NCI-H2171 (cell line): ENCODE measurements around the gene LSM2.

ENCODE experiments used
- DNase-seq: peaks from one replicate; lab custom pipeline; 2025; lab: John Stamatoyannopoulos, UW

Gene LSM2

GRCh38 chr6:31750411-31751022 is 56.2 kb downstream of the LSM2 start:
- DNase-seq: no peak

- no peak for DNase-seq
Observed at GRCh38 chr6:31749301-31750036, 57.3 kb downstream of the LSM2 start.
